Activated T-cell treated with anti-CD3 and anti-CD28 coated beads for 1 hour (primary cell): Measurements from ENCODE around the gene VASP.
A peak's percentile ranks its signal among the peaks of the same experiment; 100 is the strongest.

Experiments
- DNase-seq: peaks from one replicate; pipeline ENCODE4 v3.0.0-alpha.2; 2020; ENCODE audit warnings: low read depth

VASP gene

DNA sequence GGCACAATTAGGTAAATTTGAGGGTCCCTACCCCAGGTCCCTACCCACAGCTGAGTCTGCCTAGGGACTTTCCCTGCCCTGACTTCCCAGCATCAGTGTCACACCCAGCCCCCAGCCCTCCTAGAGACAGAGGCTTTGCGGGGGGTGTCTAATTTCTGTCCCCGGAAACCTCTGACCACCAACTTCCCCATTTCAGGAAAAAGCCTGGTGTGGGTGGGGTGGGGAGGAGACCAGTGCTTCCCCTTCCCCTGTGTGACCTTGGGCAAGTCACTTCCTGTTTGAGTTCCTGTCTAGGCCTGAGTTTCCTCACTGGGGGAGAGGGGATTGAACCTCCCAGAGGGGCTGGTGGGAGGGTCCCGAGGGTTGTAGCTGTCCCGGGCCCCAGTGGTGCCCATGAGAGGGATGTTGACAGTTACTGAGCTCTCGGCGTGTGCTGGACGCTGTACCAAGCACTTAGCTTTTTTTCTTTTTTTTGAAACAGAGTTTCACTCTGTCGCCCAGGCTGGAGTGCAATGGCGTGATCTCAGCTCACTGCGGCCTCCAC is 7.9 kb downstream of the VASP start:
- no peak for DNase-seq

DNA sequence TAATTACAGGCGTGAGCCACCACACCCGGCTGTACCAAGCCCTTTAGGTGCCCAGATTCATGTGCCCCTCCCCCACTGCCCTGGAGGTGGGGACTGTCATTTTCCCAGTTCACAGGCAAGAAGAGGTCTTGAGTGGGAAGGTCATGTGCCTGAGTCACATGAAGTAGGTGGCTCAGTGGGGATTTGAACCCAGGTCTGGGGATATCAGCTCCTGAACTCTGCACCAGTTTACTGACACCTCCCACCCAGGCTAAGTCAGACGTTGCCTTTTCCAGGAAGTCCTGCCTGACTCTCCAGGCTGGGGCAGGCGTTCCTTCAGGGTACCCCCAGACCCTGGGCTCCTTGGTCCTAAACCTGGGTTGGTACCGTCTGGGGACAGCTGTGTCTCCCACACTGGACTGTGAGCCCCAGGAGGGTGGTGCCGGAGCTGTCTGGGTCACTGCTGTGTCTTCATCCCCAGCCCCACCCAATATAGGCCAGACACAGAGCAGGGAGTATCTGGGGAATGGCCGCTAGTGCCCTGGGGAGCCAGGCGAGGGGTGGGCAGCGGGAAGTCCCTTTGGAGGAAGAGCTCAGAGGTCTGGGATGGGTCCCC is 8.6 kb downstream of the VASP start:
- DNase-seq: no peak

DNA sequence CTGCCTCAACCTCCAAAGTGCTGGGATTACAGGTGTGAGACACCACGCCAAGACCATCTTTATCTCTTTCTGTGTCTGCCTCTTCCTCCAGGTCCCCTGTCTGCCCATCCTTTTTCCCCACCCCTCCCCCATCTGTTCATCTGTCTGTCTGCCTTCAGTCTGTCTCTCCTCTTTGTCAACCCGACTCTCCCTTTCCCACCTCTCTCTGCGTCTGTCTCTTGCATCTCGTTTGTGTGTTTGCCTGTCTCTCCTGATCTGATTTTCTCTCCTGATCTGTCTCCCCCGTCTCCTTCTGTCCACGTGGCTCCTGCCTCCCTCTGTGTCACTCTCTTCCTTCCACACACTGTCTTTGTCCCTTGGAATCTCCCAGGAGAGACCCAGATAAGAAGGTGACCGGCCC is 10.0 kb downstream of the VASP start:
- no peak for DNase-seq

- DNase-seq: no peak
These were observed 10.6 kb downstream of the VASP start for GRCh38 chr19:45517641-45518468.

- DNase-seq: no peak
These were observed 11.2 kb downstream of the VASP start for GRCh38 chr19:45518469-45518826.

- DNase-seq: no peak
These were observed 15.0 kb downstream of the VASP start for GRCh38 chr19:45522010-45522941.

DNA sequence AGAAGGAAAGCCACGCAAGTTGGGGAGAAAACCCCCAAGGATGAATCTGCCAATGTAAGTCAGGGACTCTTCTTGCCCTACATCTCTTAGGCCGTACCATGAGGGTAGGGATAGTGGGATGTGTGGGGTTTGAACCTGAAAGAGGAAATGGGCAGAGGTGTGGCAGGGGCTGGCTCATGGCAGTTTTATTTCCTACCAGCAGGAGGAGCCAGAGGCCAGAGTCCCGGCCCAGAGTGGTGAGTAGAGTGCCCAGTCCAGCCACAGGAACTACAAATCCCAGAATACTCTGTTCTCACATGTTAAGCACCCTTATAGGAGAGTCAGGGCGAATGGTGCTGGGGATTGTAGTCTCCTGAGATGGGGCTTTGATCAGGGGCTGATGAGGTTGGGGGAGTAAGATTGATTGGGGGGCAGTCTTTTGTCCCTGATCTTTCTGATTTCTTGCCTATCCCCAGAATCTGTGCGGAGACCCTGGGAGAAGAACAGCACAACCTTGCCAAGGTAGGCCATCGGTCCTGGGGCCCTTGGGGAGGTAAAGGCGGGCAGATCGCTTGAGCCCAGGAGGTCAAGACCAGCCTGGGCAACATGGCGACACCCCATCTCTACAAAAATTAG is 16.5 kb downstream of the VASP start:
- peak; percentile 49 for DNase-seq

- no peak for DNase-seq
These were observed 17.4 kb downstream of the VASP start for GRCh38 chr19:45524575-45525129.

DNA sequence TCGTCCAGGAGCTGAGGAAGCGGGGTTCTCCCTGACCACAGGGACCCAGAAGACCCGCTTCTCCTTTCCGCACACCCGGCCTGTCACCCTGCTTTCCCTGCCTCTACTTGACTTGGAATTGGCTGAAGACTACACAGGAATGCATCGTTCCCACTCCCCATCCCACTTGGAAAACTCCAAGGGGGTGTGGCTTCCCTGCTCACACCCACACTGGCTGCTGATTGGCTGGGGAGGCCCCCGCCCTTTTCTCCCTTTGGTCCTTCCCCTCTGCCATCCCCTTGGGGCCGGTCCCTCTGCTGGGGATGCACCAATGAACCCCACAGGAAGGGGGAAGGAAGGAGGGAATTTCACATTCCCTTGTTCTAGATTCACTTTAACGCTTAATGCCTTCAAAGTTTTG is 18.9 kb downstream of the VASP start:
- no peak for DNase-seq

DNA sequence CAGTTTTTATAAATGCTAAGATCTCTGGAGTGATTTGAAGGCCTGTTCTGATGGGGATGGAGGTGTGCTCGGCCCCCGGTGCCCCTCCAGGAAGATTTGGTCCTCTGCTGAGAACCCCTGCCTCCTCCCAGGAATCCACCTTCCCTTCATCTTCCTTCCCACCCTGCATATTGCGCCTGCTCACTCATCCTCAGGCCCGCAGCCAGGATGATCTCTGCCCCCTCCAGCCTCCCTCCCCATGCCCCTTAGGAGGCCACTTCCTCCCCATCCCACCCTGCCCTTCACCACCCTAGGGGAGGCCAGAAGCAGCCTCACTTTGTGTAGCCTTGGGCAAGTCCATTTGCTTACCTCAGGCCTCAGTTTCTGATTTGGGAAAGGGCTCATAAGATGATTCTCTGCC is 19.7 kb downstream of the VASP start:
- DNase-seq: no peak

DNA sequence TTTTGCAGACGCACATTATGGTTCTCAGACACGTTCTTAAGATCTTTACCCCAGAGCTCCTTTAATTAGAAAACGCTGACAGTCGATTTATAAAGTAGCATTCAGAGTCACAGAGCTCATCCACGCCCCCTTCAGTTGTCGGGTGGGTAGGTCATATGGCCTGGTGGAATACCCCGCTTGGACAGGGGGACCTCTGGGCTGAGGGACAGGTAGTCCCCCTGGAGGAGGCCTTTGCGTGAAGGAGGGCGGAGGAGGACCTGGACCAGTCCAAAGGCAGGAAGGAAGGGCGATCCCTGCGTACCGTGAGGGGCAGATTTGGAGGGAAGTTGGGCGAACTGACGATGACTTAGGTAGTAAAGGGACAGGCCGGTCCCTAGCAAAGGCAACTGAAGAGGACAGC is 20.5 kb downstream of the VASP start:
- DNase-seq: no peak

- DNase-seq: no peak
These were observed 21.0 kb downstream of the VASP start for GRCh38 chr19:45528149-45528743.

- DNase-seq: no peak
These were observed 21.6 kb downstream of the VASP start for GRCh38 chr19:45528744-45529419.

DNA sequence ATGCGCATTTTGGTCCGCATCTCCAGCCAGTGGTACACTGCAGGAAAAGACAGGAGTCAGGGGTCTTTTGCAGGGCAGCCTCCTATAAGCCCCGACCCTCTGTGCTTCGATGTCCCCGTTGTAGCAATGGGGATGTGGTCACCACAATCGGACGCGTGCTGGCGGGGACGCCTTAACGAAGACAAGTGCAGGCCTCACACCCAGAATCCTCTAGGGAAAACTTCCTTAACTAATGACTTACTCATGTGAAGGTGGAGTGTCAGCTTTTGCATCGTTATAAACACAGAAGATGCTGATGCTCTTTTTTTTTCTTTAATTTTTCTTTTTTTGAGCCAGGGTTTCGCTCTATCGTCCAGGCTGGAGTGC is 22.1 kb downstream of the VASP start:
- no peak for DNase-seq

- DNase-seq: no peak
These were observed 24.1 kb downstream of the VASP start for GRCh38 chr19:45531349-45531748.

DNA sequence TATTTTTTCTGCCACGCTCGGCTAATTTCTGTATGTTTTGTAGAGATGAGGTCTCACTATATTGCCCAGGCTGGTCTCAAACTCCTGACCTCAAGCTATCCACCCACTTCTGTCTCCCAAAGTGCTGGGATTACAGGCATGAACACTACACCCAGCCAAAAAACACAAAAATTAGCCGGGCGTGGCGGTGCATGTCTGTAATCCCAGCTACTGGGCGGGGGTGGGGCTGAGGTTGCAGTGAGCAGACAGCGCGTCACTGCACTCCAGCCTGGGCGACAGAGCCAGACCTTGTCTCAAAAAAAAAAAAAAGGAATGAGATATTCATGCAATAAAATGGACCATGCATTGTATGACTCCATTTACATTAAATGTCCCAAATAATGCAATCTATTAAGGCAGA is 32.2 kb downstream of the VASP start:
- no peak for DNase-seq

DNA sequence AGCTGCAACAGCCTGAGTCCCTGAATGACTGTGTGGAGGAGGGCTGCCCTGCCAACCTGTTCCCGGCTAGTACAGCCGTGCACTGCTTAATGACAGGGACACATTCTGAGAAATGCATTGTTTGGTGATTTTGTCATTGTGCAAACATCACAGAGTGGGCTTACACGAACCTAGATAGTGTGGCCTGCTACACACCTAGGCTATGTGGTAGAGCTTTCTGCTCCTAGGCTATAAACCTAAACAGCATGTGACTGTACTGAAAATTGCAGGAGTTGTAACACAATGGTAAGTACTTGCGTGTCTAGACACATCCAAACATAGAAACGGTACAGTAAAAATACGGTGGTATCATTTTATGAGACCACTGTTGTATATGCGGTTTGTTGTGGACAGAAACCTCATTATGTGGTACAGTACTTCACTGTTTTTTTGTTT is 35.0 kb downstream of the VASP start:
- DNase-seq: no peak

DNA sequence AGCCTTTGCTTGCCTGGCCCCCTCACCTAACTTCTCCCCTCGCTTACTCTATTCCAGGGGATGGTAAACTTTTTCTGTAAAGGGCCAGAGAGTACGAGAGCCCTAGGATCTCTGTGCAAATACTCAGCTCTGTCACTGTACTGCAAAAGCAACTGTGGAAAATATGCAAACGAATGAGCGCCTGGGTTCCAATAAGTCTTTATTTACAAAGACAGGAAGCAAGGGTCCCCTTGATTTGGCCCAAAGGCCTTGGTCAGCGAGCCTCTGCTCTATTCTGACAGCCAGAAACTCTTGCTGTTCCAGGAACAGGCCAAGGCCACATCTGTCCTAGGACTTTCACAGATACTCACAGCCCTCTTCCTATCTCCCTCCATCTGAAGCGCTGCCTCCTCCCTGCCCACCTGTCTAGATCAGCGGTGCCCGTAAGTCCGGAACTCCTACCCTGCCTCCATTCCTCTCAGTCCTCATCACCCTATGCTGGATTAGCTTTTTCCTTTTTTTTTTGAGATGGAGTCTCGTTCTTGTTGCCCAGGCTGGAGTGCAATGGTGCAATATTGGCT is 40.0 kb downstream of the VASP start:
- DNase-seq: no peak

GRCh38 chr19:45547965-45548609 is 40.8 kb downstream of the VASP start:
- DNase-seq: no peak

GRCh38 chr19:45553464-45553863 is 46.2 kb downstream of the VASP start:
- DNase-seq: no peak
